Stimulated activated CD4-positive, alpha-beta T cell treated with anti-CD3 and anti-CD28 coated beads, Interleukin-15, amount 100 ng/mL, for 1 hour (primary cell): Measurements from ENCODE around the gene TECTA.
"Not testable (repeated sequence)": the region's sequence is repeated elsewhere in the genome, so short reads cannot be mapped to it uniquely, and the experiment has no call there.

Experiments
- DNase-seq, 2 donors: peaks; one replicate each; pipeline ENCODE4 v3.0.0-alpha.2; 2020; ENCODE audit warnings: low read depth in 1 of 2, low spot score in 1 of 2

TECTA gene

GRCh38 chr11:121089566-121089965 is 11.5 kb upstream of the TECTA start:
- DNase-seq = no peak

DNA sequence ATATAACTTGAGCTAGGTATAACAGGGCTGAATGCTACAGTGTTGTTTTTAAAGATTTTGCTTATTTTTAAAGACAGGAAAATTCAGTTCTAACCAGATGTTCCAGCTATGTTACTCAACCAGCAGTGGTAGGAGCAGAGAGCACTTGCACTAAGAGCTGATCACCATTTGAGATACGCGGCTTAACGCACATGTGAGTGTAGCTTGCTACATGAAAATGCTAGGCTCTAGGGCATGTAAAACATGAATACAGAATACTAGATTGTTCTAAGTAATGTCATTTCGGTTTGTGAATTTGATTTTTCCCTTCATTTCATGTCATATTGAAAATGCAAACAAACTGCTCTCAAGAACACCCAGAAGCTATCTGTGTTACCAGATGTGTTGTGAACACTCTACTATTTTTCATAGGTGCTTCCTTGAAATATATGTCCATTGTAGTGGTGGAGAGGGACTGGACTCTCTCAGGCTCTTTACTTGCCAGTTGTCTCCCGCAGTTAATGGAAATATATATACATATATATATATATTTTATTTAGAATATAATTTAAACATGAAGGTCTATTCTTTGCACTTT is 10.8 kb upstream of the TECTA start:
- no peak for DNase-seq

GRCh38 chr11:121091492-121092152 is 9.4 kb upstream of the TECTA start:
- no peak for DNase-seq

DNA sequence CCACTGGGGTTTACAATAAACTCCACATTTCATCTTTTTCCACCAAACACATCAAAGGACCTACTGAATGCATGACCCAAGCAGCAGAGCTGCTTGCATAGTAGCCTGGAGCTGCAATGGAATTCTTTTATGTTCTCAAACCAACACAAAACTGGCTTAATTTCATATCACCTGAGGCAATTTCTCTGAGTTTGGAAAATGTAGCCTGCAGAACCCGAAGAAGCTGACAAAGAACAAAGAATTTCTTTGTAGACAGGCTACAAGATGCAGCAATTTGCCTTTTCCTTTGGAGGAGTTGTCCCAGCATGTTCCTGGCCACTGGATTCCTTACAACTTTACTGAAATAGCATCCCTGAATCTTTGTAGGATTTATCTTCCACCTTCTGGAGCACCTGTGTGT is 5.5 kb upstream of the TECTA start:
- no peak for DNase-seq

- no peak for DNase-seq
These were observed 1.7 kb upstream of the TECTA start for GRCh38 chr11:121099364-121099763.

- no peak for DNase-seq
These were observed 1.2 kb upstream of the TECTA start for GRCh38 chr11:121099885-121100284.

DNA sequence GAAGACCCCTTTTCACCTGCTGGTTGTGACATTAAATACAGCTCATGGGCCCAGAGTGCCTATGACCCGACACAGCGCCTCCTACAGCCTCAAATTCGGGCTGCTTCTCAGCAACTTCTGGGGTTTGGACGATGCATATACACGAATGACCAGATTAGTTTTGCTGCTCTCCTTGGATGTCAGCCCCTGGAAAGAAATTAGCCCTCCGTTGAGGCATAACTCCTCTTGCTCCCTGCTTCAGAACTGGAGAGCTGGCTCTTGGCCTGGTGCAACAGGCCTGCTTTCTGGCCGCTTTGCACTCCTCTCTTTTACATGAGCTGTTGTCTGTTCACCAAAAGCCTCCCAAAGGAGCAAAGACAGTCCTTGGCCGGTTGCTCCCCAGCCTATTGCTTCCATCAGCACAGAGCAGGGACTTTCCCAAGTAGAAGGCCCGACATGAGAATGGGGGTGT is 3.3 kb downstream of the TECTA start:
- no peak for DNase-seq

DNA sequence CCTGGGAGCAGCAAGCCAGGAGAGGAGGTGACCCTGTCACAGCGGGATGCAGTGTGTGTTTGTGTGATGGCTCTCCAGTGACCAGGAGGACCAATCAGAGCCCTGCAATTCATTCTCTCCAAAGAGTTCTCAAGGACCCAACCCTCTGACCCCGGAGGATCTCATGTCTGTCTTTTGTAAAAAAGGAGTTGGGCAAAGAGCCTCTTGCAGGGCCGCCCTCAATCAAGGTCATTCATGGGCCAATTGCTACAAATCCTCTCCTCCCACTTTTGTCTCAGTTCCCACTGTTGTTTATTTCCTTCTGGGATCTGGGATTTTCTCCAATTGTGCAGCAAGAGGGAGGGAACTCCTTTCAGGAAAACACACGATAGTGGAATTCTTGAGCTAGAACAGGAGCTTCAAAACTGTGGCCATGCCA is 4.0 kb downstream of the TECTA start:
- DNase-seq = no peak

DNA sequence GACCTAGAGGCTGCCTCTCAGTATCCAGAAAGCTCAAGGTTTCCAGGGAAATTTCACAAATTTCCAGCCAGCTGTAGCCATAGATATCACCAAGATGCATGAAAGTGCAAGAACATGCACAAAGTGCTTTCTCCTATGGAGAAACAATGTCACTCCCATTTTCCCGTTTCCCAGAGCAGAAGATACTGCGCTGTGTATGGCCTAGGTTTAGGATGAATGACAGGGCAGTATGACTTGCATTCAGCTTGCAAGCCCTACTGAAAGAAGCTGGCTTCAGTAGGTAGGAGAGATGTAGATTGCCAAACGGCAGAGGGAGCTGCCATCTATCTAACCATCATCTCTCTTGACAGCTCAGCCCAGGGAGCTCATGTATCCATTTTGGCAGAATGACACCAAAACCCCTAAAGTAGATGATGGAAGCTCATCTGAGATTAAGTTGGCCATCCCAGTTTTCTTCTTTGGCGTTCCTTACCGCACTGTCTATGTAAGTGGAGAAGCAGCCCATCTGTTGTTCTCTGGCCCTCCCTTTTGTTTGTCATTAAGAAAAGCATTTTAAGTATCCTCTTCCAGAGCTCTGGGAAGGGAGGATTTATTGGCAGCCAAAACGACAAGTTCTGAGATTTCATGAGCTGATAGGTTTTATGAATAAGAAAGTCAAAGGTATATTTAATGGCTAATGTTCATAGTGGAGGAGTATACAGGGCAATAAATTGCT is 4.6 kb downstream of the TECTA start:
- DNase-seq = no peak

- no peak for DNase-seq
These were observed 5.8 kb downstream of the TECTA start for GRCh38 chr11:121106812-121107211.

- DNase-seq = no peak
These were observed 7.4 kb downstream of the TECTA start for GRCh38 chr11:121108413-121108812.

DNA sequence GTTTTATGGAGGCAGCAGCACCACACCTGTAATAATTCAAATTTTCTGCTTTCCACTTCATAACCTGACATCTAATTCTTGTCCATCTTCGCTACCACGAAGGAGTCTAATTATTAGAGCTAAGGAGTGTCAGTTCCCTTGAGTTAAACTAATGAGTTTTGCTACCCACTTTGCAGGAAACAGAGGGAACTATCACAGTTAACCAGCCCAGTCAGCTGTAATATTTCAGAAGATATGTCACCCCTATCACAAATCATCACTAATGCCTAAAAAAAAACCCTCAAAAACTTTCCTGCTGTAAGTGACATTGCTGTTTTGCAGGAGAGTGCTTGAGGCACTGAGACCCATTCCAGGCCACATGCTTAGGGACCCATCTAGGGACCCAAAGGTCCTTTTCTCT is 8.4 kb downstream of the TECTA start:
- DNase-seq = no peak

- DNase-seq = no peak
These were observed 9.0 kb downstream of the TECTA start for GRCh38 chr11:121109916-121110586.

DNA sequence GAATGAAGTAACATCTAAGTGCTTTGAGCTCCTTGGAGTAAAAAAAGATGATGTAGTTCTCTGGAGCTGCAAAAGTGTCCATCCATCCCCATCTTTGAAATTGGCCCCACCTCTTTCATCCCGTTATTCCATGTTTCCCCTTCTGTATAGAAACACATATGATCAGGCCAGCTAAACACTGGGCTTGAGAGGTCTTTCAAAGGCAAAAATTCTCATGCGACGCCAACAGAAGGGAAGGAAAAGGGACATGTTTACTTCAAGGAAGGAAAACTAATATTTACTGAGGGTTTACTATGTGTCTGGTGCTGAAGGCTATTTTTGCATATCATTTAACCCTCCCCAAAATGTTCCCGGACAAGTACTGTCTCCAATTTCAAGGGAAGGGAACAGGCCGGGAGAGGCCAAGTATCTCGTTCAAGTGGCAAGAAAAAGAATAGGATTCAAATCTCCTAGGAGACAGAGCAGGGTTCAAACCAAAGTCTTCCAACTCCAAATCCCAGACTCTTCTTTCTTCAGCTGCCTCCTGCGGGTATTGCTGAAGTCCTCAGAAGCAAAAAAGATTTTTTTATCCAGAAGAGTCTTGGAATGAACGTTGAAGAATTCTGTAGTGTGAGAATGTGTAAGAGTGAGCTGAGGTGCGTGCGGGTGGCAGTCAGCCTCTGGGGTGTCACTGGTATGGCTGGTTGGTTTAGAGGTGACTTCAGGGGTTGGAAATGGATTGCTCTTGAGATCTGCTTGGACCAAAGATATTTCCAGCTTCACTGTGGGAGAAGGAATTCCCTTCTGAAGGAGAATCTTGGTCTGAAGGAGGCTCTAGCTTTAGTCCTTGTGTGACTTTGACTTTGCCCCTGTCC is 10.1 kb downstream of the TECTA start:
- no peak for DNase-seq

- no peak for DNase-seq
These were observed 11.7 kb downstream of the TECTA start for GRCh38 chr11:121112498-121113455.

GRCh38 chr11:121113611-121114010 is 12.6 kb downstream of the TECTA start:
- no peak for DNase-seq

DNA sequence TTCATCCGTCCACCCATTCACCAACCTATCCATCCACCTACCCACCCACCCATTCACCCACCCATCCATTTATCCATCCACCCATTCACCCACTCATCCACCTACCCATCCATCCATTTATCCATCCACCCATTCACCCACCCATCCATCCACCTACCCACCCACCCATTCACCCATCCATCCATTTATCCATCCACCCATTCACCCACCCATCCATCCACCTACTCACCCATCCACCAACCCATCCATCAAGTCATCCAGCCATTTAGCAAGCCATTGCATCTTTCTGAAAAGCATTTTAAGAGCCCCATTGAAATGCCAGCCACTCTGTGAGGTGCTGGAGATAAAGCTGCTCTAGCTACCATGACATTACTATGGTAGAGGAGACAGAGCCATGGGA is 14.0 kb downstream of the TECTA start:
- not testable (repeated sequence) for DNase-seq

DNA sequence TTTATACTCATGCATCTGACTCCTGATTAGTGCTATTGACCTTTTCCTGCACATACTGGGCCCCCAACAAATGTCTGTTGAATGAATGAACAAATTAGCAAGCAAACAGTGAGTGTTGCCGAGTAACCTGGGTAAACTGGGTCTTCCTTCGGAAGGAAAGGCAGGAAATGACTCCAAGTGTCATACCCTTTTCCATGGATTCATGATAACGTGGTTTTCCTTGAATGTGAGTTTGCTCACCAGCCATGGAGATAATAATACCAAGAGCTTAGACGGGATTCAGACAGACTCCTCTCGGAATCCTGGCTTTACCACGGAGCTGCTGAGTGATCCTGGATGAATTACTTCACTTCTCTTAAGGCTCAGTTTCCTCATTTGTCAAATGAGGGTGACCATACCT is 16.7 kb downstream of the TECTA start:
- no peak for DNase-seq

DNA sequence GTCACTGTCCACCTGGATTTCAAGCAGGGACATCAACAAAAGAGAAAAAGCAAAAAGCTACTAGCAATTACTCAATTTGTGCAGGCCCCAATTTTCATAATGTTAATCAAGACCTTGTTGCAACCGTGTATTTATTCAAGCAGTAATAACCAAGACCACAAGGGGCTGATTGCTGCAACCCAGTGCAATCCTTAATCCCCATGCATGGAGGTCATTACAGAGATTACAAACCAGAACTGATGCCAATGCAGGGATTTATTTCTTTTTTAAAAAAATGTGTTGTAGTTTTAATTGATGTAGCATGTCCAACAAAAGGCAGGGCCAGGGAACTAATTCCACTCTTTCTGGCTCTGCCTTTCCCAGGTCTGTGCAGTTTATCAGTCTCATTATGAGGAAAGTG is 18.4 kb downstream of the TECTA start:
- DNase-seq = no peak

GRCh38 chr11:121122328-121122727 is 21.3 kb downstream of the TECTA start:
- DNase-seq = no peak
